NT2/D1 (cell line): ENCODE measurements around the gene LIG1.

Source experiments
- YY1 ChIP-seq: IDR thresholded peaks from 2 replicates; pipeline ENCODE4 v1.6.1; 2011; ENCODE audit not compliant: insufficient read length, insufficient read depth
- ZNF274 ChIP-seq: IDR thresholded peaks from 2 replicates; pipeline ENCODE4 v1.6.1; 2011; ENCODE audit warnings: mild to moderate bottlenecking, low read depth, low read length

DNA sequence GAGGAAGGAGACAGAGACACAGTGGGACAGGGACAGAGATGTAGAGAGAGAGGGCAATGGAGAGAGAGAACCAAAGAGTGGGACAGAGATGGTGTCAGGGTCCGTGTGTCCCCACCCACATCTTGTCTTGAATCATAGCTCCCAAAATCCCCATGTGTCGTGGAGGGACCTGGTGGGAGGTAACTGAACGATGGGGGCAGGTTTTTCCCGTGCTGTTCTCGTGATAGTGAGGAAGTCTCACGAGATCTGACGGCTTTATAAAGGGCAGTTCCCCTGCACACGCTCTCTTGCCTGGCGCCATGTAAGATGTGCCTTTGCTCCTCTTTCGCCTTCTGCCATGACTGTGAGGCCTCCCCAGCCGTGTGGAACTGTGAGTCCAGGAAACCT, 52.0 kb downstream of the LIG1 start:
- TF ChIP-seq ZNF274 (no peak), YY1 (no peak)
